GM19468 (cell line): ENCODE results near the gene ILDR1.
"Not testable (repeated sequence)": the region's sequence is repeated elsewhere in the genome, so short reads cannot be mapped to it uniquely, and the experiment has no call there.

Source experiments
- ATAC-seq: cut with Tn5 transposase; IDR thresholded peaks from one replicate; pipeline ENCODE4 v1.9.1; 2021; ENCODE audit warnings: mild to moderate bottlenecking, moderate library complexity, moderate number of reproducible peaks; ENCODE audit not compliant: unreplicated experiment; ENCODE audit errors: extremely low read depth

ILDR1 gene

DNA sequence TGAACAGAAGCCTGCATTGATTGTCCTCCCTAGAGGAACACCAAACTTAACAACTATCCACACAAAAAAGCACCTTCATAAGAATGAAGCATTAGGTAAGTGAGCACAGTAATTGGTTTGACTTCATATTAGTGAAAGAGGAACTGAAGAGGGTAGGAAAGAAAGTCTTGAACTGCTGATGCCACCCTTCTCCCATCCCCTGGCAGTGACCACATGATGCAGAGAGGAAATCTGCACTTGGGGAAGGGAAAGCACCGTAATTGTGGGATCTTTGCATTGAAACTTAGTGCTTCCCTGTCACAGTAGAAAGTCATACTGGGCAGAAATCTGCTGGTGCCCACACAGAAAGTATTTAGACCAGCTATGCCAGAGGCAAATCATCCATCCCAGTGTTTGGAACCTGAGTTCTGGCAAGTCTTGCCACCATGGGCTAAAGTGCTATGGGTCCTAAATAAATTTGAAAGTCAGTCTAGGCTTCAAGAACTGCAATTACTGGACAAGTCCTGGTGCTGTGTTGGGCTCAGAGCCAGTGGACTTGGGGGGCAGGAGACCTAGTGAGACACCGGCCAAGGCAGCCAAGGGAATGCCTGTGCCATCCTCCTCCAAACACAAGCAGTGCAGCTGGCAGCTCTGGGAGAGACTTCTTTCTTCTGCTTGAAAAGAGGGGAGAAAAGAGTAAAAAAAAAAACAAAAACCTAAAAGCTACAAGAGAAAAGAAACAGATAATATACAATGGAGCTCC, 64.2 kb downstream of the ILDR1 start:
- no peak for ATAC-seq

DNA sequence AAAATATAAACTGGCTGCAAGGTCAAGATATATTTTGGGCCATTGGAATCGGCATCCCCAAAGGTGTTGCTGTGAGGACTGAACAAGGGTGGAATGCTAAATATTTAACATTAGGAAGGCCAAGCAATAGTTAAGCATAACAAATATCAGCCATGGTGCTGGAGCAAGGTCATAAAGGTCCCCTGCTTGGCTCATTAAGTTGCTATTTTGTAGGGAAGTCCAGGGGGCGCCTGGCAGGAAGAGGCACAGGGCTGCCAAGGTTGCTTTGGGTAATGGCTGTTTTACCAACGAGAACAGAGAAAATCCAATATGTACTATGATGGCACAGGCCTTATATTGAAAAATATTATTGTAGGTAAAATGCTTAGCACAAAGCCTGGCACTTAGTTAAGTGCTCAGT, 65.7 kb downstream of the ILDR1 start:
- ATAC-seq: no peak

DNA sequence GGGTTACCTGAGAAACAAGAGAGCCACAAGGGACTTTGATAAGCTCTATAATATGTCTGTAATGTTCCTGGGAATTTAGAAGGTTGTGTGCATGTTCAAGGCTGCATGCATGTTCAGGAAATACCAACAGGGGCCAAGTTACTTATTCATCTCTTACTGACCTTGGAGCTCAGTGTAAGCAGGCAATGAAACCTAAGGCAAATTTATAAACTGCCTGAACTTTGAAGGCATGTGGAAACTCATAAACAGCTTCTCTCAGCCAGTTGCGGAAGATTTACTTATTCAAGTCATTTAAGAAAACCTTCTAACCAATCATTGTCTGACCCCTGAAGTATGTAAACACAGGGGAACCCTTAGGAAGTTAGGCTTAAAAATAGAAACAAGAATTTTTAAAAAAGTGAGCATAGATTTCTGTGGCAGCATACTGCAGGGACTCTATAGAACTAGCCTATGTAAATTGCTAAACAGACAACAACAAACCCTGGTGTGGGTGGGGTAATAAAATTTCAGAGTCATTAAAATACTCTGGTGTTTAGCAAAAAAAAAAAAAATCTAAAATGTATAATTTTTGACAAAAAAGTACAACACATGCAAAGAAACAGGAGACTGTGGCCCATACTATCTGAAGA, 70.6 kb downstream of the ILDR1 start:
- ATAC-seq: no peak

DNA sequence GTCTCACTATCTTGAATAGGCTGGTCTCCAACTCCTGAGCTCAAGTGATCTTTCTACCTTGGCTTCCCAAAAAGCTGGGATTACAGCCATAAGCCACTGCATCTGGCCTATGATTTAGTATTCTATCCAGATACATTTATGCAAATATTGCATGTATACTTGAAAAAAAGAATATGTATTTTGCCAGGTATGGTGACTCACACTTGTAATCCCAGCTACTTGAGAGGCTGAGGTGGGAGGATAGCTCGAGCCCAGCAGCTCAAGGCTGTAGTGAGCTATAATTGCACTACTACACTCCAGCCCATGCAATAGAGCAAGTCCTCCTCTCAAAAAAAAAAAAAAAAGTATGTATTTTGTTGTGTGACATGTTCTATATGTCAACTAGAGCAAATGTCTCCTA, 73.4 kb downstream of the ILDR1 start:
- no peak for ATAC-seq

DNA sequence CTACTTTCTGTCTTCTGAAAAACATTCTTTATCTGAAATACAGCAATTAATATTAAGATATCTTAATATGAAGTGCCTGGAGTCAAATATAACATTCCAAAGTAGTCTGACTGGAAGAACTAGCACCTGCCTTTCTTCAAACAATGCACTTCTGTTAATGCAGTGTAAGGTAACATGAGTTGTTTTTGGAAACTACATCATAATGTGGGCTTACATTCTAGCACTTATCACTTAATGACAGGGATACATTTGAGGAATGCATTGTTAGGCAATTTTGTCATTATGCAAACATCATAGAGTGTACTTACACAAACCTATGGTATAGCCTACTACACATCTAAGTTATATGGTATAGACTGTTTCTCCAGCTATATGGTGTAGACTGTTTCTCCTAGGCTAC, 78.6 kb downstream of the ILDR1 start:
- no peak for ATAC-seq

DNA sequence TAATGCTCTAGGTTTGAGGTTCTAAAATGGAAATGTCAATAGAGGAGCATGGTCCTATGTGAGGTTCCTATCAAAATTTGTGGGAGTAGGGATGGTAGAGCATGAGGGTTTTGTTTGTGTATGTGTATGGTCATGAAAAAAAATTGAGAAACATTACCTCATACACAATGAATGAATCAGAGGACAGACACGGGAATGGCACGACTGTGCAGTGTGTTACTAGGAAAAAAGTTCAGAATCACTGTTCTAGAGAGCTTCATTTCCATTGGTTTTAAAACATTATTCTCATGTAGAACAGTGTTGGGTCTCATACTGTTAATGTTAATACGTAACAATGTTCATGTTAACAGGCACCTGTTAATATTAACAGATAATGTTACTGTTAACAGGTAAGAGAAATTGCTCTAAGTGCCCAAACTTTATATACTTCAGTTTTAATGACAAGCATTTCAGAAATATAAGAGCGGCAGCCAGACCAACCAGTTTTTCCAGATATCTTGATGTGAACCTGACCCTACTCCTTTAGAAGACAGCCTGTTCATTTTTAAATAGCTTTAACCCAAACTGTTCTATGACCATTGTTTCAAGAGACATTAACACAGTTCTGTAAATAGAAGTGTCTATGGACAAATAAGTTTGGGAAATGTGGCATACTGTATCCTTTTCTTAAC, 79.8 kb downstream of the ILDR1 start:
- no peak for ATAC-seq

DNA sequence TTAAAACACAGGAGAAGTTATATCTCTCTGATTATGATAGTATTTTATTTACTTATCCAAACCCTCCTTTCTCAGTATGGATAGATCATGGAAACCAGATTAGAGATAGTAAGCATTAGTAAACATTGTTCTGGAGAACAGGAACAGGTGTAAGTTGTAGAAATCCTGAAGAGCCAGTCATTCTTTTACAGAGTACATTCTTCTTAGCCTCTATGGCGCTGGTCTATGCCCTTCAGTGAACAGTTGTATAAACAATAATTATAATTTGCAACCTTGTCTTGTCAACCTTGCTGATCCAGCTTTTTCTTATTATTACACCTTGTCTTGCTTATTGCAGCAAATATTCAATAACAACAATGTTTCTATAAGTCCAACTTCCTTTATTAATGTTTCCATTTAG, 80.5 kb downstream of the ILDR1 start:
- ATAC-seq: no peak

DNA sequence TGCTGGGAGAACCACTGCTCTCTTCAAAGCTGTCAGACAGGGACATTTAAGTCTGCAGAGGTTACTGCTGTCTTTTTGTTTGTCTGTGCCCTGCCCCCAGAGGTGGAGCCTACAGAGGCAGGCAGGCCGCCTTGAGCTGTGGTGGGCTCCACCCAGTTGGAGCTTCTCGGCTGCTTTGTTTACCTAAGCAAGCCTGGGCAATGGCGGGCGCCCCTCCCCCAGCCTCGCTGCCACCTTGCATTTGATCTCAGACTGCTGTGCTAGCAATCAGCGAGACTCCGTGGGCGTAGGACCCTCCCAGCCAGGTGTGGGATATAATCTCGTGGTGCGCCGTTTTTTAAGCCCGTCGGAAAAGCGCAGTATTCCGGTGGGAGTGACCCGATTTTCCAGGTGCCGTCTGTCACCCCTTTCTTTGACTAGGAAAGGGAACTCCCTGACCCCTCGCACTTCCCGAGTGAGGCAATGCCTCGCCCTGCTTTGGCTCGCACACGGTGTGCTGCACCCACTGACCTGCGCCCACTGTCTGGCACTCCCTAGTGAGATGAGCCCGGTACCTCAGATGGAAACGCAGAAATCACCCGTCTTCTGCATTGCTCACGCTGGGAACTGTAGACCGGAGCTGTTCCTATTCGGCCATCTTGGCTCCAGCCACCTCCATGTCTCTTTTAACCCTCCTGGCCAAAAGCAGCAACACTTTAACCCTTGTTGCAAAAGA, 83.7 kb downstream of the ILDR1 start:
- ATAC-seq: not testable (repeated sequence)
